SK-N-SH (cell line): ENCODE measurements around the gene OLFML1. TPM values are rescaled to one million over a fixed set of nuclear protein-coding genes. Genes with fewer than 3 reads are reported as not detected.

ENCODE experiments used
- CTCF ChIA-PET: fragments of 300-600, 350-600 bp; formaldehyde crosslinking; extraction: SDS; loops from one replicate; lab custom pipeline; 2021; lab: Yijun Ruan, JAX
- POLR2A ChIA-PET: fragments of 350-600 bp; sonication (Branson Sonifier 250); formaldehyde crosslinking; extraction: SDS; loops from one replicate; lab custom pipeline; 2020; ENCODE audit warnings: antibody characterized with exemption, inconsistent platforms; lab: Yijun Ruan, JAX
- DNase-seq: peaks from one replicate; pipeline ENCODE4 v3.0.0; 2012
- H2AFZ ChIP-seq: fragments of 200-600 bp; sonication (generic); 2 replicates; pipeline ENCODE4 v1.8.1; 2016; ENCODE audit warnings: antibody characterized with exemption, mild to moderate bottlenecking, low read depth
- H3F3A ChIP-seq: fragments of 200-600 bp; sonication (generic); replicated peaks from 2 replicates; pipeline ENCODE3; 2016; ENCODE audit warnings: antibody characterized with exemption, mild to moderate bottlenecking; ENCODE audit not compliant: insufficient read depth
- H3K27ac ChIP-seq, 2 experiments: fragments of 200-500 bp in 1 of 2; fragments of 200-600 bp in 1 of 2; sonication (Bioruptor generic) in 1 of 2; sonication (generic), shearing (Covaris generic) in 1 of 2; 2 replicates each; pipeline versions ENCODE4 v1.5.1 to v1.6.1; 2014 to 2016; ENCODE audit warnings: low read depth in 2 of 2, inconsistent platforms in 1 of 2, low read length in 1 of 2, mild to moderate bottlenecking in 1 of 2, mixed read lengths in 1 of 2
- H3K27me3 ChIP-seq: fragments of 200-600 bp; sonication (generic), shearing (Covaris generic); 2 replicates; pipeline ENCODE4 v1.6.1; 2016; ENCODE audit warnings: mixed run types; ENCODE audit not compliant: insufficient read depth
- H3K36me3 ChIP-seq, 2 experiments: fragments of 200-500 bp in 1 of 2; fragments of 200-600 bp in 1 of 2; sonication (Bioruptor generic) in 1 of 2; sonication (generic) in 1 of 2; replicated peaks in 1 of 2; 2 replicates each; pipeline versions ENCODE3 to v1.5.1; 2014 to 2016; ENCODE audit warnings: low read length in 1 of 2, mild to moderate bottlenecking in 1 of 2; ENCODE audit not compliant: insufficient read depth in 2 of 2, control insufficient read depth in 1 of 2
- H3K4me1 ChIP-seq, 2 experiments: fragments of 200-500 bp in 1 of 2; fragments of 200-600 bp in 1 of 2; sonication (Bioruptor generic) in 1 of 2; sonication (generic), shearing (Covaris generic) in 1 of 2; 2 replicates each; pipeline versions ENCODE4 v1.5.1 to v1.6.1; 2014 to 2016; ENCODE audit warnings: low read depth in 1 of 2, low read length in 1 of 2, mixed run types in 1 of 2; ENCODE audit not compliant: insufficient read depth in 2 of 2, control insufficient read depth in 1 of 2
- H3K4me2 ChIP-seq: fragments of 200-600 bp; sonication (generic), shearing (Covaris generic); 2 replicates; pipeline ENCODE4 v1.6.1; 2017; ENCODE audit warnings: mixed run types
- H3K4me3 ChIP-seq, 2 experiments: fragments of 200-500 bp in 1 of 2; fragments of 200-600 bp in 1 of 2; sonication (Bioruptor generic) in 1 of 2; sonication (generic), shearing (Covaris generic) in 1 of 2; 2 replicates each; pipeline versions ENCODE4 v1.5.1 to v1.8.1; 2014 to 2016; ENCODE audit warnings: low read depth in 2 of 2, inconsistent platforms in 1 of 2, low read length in 1 of 2, mild to moderate bottlenecking in 1 of 2, mixed read lengths in 1 of 2, moderate library complexity in 1 of 2
- H3K79me2 ChIP-seq: fragments of 200-600 bp; sonication (generic); 2 replicates; pipeline ENCODE4 v1.8.1; 2017; ENCODE audit warnings: mild to moderate bottlenecking; ENCODE audit not compliant: insufficient read depth
- H3K9ac ChIP-seq: fragments of 200-600 bp; sonication (generic); 2 replicates; pipeline ENCODE4 v1.6.1; 2017; ENCODE audit warnings: mixed run types
- H3K9me2 ChIP-seq: fragments of 200-600 bp; sonication (generic); 2 replicates; pipeline ENCODE4 v1.6.1; 2017; ENCODE audit warnings: mixed run types
- H3K9me3 ChIP-seq: fragments of 200-600 bp; sonication (generic); 2 replicates; pipeline ENCODE4 v1.6.1; 2017; ENCODE audit warnings: mixed run types, mild to moderate bottlenecking, moderate library complexity
- H4K20me1 ChIP-seq: fragments of 200-600 bp; sonication (generic); 2 replicates; pipeline ENCODE4 v1.6.1; 2017; ENCODE audit warnings: mild to moderate bottlenecking, mixed run types; ENCODE audit not compliant: insufficient read depth
- ELF1 ChIP-seq: IDR thresholded peaks from 2 replicates; pipeline ENCODE4 v1.4.0; 2012
- EP300 ChIP-seq, 2 experiments: IDR thresholded peaks; 2 replicates each; pipeline versions ENCODE4 v1.4.0 to v1.6.1; 2012; ENCODE audit warnings: borderline replicate concordance in 1 of 2, low read depth in 1 of 2, low read length in 1 of 2
- EZH2phosphoT487 ChIP-seq: fragments of 200-600 bp; sonication (generic); IDR thresholded peaks from 2 replicates; pipeline ENCODE4 v1.6.1; 2017; ENCODE audit warnings: low read depth, mixed run types, mild to moderate bottlenecking, antibody characterized with exemption, moderate library complexity, borderline replicate concordance
- FOSL2 ChIP-seq: IDR thresholded peaks from 2 replicates; pipeline ENCODE4 v1.4.0; 2012; ENCODE audit warnings: low read depth, mild to moderate bottlenecking, moderate library complexity, borderline replicate concordance
- GATA2 ChIP-seq: sonication (generic); formaldehyde crosslinking; IDR thresholded peaks from 2 replicates; pipeline ENCODE4 v1.5.0; 2020; ENCODE audit warnings: mild to moderate bottlenecking, missing genetic modification reagents
- MEF2A ChIP-seq: IDR thresholded peaks from 2 replicates; pipeline ENCODE4 v1.4.0; 2012; ENCODE audit warnings: low read depth, borderline replicate concordance
- MXI1 ChIP-seq: IDR thresholded peaks from 2 replicates; pipeline ENCODE4 v1.6.1; 2012; ENCODE audit warnings: mild to moderate bottlenecking, low read depth, low read length, improper control_type of control experiment
- NFIC ChIP-seq: IDR thresholded peaks from 2 replicates; pipeline ENCODE4 v1.4.0; 2012; ENCODE audit warnings: borderline replicate concordance
- NRF1 ChIP-seq: IDR thresholded peaks from 2 replicates; pipeline ENCODE4 v1.6.1; 2012; ENCODE audit warnings: low read depth, mild to moderate bottlenecking, low read length
- POLR2AphosphoS5 ChIP-seq: IDR thresholded peaks from 2 replicates; pipeline ENCODE4 v1.6.1; 2012; ENCODE audit warnings: low read depth, low read length
- RFX5 ChIP-seq: IDR thresholded peaks from 2 replicates; pipeline ENCODE4 v1.6.1; 2012; ENCODE audit warnings: mild to moderate bottlenecking, improper control_type of control experiment, low read length
- RXRA ChIP-seq: IDR thresholded peaks from 2 replicates; pipeline ENCODE4 v1.4.0; 2012; ENCODE audit warnings: low read depth, mild to moderate bottlenecking, borderline replicate concordance
- SMC3 ChIP-seq: IDR thresholded peaks from 2 replicates; pipeline ENCODE4 v1.6.1; 2012; ENCODE audit warnings: low read depth, low read length, improper control_type of control experiment
- TAF1 ChIP-seq: IDR thresholded peaks from 2 replicates; pipeline ENCODE4 v1.6.1; 2012; ENCODE audit warnings: low read depth, mild to moderate bottlenecking, low read length, moderate library complexity, borderline replicate concordance
- YY1 ChIP-seq: IDR thresholded peaks from 2 replicates; pipeline ENCODE4 v1.4.0; 2012; ENCODE audit warnings: low read depth, mild to moderate bottlenecking
- WGBS: methylation state at CpG from one replicate; pipeline ENCODE4 v1.1.6; 2017; ENCODE audit warnings: low lambda C conversion rate; 5-methylcytosine and 5-hydroxymethylcytosine counted together
- polyA plus RNA-seq, 3 experiments: library from polyadenylated mRNA; depleted of rRNA; stranded (reverse); fragments of >200 nt; gene quantifications; 2 replicates each; pipeline ENCODE4 v1.2.3, GENCODE V29; 2012
- TF ChIP-seq, protein P1 (sequence below): fragments of 200-600 bp; sonication (generic); IDR thresholded peaks from 2 replicates; pipeline ENCODE4 v1.6.1; 2017; ENCODE audit warnings: antibody characterized with exemption, mild to moderate bottlenecking, moderate library complexity
- TF ChIP-seq, protein P2 (sequence below): fragments of 150-350 bp; IDR thresholded peaks from 2 replicates; pipeline ENCODE4 v1.6.1; 2017; ENCODE audit warnings: antibody characterized with exemption, low read length, low read depth, borderline replicate concordance
- TF ChIP-seq, protein P3 (sequence below): IDR thresholded peaks from 2 replicates; pipeline ENCODE4 v1.4.0; 2012; ENCODE audit warnings: low read depth, borderline replicate concordance
- TF ChIP-seq, protein P4 (sequence below): IDR thresholded peaks from 2 replicates; pipeline ENCODE4 v1.4.0; 2012; ENCODE audit warnings: low read depth, borderline replicate concordance
- TF ChIP-seq, protein P5 (sequence below): fragments of 150-350 bp; IDR thresholded peaks from 2 replicates; pipeline ENCODE4 v1.6.1; 2016; ENCODE audit warnings: mild to moderate bottlenecking, low read depth, low read length

OLFML1 gene
- polyA plus RNA-seq, 1 of the 3 experiments (the other 2 are of a cell fraction): not detected

DNA sequence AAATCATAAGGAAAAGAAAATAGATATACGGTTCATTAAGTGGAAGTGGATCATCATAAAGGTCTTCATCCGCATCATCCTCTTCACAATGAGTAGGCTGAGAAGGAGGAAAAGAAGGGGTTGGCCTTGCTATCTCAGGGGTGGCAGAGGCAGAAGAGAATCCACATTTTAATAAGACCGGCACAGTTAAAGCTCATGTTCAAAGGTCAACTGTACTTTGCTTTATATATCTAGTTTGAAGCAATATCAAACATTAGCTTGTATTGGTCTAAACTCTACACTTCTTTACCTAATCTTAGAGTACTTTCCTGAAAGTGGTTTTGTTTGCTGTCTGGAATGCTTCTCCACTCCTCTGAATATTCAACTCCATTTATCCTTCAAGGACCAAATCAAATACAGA, 22.8 kb downstream of the OLFML1 start:
- TF ChIP-seq RFX5: no peak
- TF ChIP-seq, protein P1, sequence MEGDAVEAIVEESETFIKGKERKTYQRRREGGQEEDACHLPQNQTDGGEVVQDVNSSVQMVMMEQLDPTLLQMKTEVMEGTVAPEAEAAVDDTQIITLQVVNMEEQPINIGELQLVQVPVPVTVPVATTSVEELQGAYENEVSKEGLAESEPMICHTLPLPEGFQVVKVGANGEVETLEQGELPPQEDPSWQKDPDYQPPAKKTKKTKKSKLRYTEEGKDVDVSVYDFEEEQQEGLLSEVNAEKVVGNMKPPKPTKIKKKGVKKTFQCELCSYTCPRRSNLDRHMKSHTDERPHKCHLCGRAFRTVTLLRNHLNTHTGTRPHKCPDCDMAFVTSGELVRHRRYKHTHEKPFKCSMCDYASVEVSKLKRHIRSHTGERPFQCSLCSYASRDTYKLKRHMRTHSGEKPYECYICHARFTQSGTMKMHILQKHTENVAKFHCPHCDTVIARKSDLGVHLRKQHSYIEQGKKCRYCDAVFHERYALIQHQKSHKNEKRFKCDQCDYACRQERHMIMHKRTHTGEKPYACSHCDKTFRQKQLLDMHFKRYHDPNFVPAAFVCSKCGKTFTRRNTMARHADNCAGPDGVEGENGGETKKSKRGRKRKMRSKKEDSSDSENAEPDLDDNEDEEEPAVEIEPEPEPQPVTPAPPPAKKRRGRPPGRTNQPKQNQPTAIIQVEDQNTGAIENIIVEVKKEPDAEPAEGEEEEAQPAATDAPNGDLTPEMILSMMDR: no peak
- no peak for TF ChIP-seq MXI1
- no peak for TF ChIP-seq SMC3
- TF ChIP-seq MEF2A: no peak
- TF ChIP-seq POLR2AphosphoS5: no peak
- TF ChIP-seq NFIC: no peak
- TF ChIP-seq, protein P2, sequence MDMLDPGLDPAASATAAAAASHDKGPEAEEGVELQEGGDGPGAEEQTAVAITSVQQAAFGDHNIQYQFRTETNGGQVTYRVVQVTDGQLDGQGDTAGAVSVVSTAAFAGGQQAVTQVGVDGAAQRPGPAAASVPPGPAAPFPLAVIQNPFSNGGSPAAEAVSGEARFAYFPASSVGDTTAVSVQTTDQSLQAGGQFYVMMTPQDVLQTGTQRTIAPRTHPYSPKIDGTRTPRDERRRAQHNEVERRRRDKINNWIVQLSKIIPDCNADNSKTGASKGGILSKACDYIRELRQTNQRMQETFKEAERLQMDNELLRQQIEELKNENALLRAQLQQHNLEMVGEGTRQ: no peak
- no peak for TF ChIP-seq ELF1
- TF ChIP-seq NRF1: no peak
- TF ChIP-seq, protein P3, sequence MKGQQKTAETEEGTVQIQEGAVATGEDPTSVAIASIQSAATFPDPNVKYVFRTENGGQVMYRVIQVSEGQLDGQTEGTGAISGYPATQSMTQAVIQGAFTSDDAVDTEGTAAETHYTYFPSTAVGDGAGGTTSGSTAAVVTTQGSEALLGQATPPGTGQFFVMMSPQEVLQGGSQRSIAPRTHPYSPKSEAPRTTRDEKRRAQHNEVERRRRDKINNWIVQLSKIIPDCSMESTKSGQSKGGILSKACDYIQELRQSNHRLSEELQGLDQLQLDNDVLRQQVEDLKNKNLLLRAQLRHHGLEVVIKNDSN: no peak
- TF ChIP-seq YY1: no peak
- TF ChIP-seq EP300 (IDR thresholded peaks at IDR 0.05; ENCODE audit: borderline replicate concordance in 1 of 2, low read depth in 1 of 2, low read length in 1 of 2): no peak
- TF ChIP-seq TAF1: no peak
- TF ChIP-seq EZH2phosphoT487: no peak
- TF ChIP-seq RXRA: no peak
- TF ChIP-seq, protein P4, sequence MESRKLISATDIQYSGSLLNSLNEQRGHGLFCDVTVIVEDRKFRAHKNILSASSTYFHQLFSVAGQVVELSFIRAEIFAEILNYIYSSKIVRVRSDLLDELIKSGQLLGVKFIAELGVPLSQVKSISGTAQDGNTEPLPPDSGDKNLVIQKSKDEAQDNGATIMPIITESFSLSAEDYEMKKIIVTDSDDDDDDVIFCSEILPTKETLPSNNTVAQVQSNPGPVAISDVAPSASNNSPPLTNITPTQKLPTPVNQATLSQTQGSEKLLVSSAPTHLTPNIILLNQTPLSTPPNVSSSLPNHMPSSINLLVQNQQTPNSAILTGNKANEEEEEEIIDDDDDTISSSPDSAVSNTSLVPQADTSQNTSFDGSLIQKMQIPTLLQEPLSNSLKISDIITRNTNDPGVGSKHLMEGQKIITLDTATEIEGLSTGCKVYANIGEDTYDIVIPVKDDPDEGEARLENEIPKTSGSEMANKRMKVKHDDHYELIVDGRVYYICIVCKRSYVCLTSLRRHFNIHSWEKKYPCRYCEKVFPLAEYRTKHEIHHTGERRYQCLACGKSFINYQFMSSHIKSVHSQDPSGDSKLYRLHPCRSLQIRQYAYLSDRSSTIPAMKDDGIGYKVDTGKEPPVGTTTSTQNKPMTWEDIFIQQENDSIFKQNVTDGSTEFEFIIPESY: no peak
- TF ChIP-seq, protein P5, sequence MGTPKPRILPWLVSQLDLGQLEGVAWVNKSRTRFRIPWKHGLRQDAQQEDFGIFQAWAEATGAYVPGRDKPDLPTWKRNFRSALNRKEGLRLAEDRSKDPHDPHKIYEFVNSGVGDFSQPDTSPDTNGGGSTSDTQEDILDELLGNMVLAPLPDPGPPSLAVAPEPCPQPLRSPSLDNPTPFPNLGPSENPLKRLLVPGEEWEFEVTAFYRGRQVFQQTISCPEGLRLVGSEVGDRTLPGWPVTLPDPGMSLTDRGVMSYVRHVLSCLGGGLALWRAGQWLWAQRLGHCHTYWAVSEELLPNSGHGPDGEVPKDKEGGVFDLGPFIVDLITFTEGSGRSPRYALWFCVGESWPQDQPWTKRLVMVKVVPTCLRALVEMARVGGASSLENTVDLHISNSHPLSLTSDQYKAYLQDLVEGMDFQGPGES: no peak
- TF ChIP-seq GATA2 (CRISPR knock-in tag): no peak
- no peak for TF ChIP-seq FOSL2
- TF ChIP-seq, all 33 proteins: peak for 0

More for the DNA sequence above, 22.8 kb downstream of the OLFML1 start:
- no peak overlapping the region for H3K4me2 ChIP-seq
- WGBS: 84% methylated on average over 3 of the region's 3 CpGs
- no peak overlapping the region for H2AFZ ChIP-seq
- CTCF ChIA-PET: interaction anchor here (1.3 to 1.5 kb wide), 4 partner anchors 11 to 157 kb away, joined by 3 to 10 read pairs (median 6); no protein-coding TSS in a partner anchor
- H3K27ac ChIP-seq: no peak overlapping the region
- no peaks in the 10 kb centered on the region for H4K20me1 ChIP-seq
- H3K9me2 ChIP-seq: no peaks in the 10 kb centered on the region
- no peak overlapping the region for H3K9ac ChIP-seq
- H3K36me3 ChIP-seq: no peaks in the 10 kb centered on the region
- H3K27me3 ChIP-seq: no peaks in the 10 kb centered on the region
- no peaks in the 10 kb centered on the region for H3K9me3 ChIP-seq
- H3K4me3 ChIP-seq: no peak overlapping the region
- POLR2A ChIA-PET: no interaction called here
- DNase-seq: no peak
- H3F3A ChIP-seq: no peaks in the 10 kb centered on the region
- no peaks in the 10 kb centered on the region for H3K79me2 ChIP-seq
- H3K4me1 ChIP-seq: peaks cover 0 to 11% of the 10 kb centered on the region in 2 experiments; a peak in 1 of 4 replicates
